ENCODE results near the gene BUD13.

- TF ChIP-seq POLR2A (IDR thresholded peaks at IDR 0.05) = no peak
- no peak for TF ChIP-seq CTCF (IDR thresholded peaks at IDR 0.05 in 8 of 11, conservative IDR thresholded peaks at IDR 0.05 in 3 of 11)
Measured at GRCh38 chr11:116714902-116715301, 57.9 kb downstream of the BUD13 start.
